ENCODE results near the gene BTNL3. TPM values are rescaled to one million over a fixed set of nuclear protein-coding genes. Genes with fewer than 3 reads are reported as not detected.

Gene BTNL3
- total RNA-seq, 1 donor from 2014 or later: not detected

Other genes with a start within 250 kb of the BTNL3 start
- not detected in 2 replicates for gene OR2Y1, start 248.8 kb upstream of the BTNL3 start, total RNA-seq
- gene MGAT1, start 186.0 kb upstream of the BTNL3 start, total RNA-seq: 119 and 122 TPM in 2 replicates
- gene ZFP62, start 127.6 kb upstream of the BTNL3 start, total RNA-seq: 26.7 and 28.0 TPM in 2 replicates
- 0.21 TPM in 1 of 2 replicates, not detected in the other for gene BTNL8, start 89.7 kb upstream of the BTNL3 start, total RNA-seq
- gene BTNL9, start 51.4 kb downstream of the BTNL3 start, total RNA-seq: 0.23 TPM in 1 of 2 replicates, not detected in the other
- gene OR2V1, start 142.3 kb downstream of the BTNL3 start, total RNA-seq: not detected in 2 replicates
- gene OR2V2, start 158.7 kb downstream of the BTNL3 start, total RNA-seq: not detected in 2 replicates
- 2.7 TPM in 2 replicates for gene TRIM7, start 216.3 kb downstream of the BTNL3 start, total RNA-seq
- gene TRIM41, start 234.4 kb downstream of the BTNL3 start, total RNA-seq: 31.6 and 35.2 TPM in 2 replicates